Panc1 (cell line): Measurements from ENCODE around the gene DGCR8. TPM values are rescaled to one million over a fixed set of nuclear protein-coding genes. Genes with fewer than 3 reads are reported as not detected.

ENCODE experiments used
- ATAC-seq: fragments of 200-7000 bp; cut with Tn5 transposase; 2 replicates; pipeline ENCODE4 v1.9.1; 2020; ENCODE audit warnings: mild to moderate bottlenecking, moderate library complexity
- BruUV-seq: library from RNA; stranded (reverse); fragments of 400-500 nt; replicated peaks from 2 replicates; lab custom pipeline; 2021; lab: Mats Ljungman, UMichigan
- CTCF ChIA-PET: fragments of 300-600 bp; sonication (Branson Sonifier 250); formaldehyde crosslinking; loops from one replicate; lab custom pipeline; 2022; ENCODE audit warnings: antibody characterized with exemption; lab: Charles Lee
- POLR2A ChIA-PET: fragments of 300-600 bp; sonication (Branson Sonifier 250); formaldehyde crosslinking; loops from one replicate; lab custom pipeline; 2022; ENCODE audit warnings: antibody characterized with exemption; lab: Charles Lee
- DNase-seq: peaks from one replicate; pipeline ENCODE4 v3.0.0-alpha.2; 2010; ENCODE audit warnings: low read depth, low spot score
- H3K27ac ChIP-seq: 2 replicates; pipeline ENCODE4 v1.5.1; 2011; ENCODE audit warnings: mild to moderate bottlenecking, low read length, inconsistent platforms
- H3K27me3 ChIP-seq: fragments of 200-500 bp; sonication (Bioruptor generic); 2 replicates; pipeline ENCODE4 v1.6.0; 2014; ENCODE audit warnings: low read length, inconsistent platforms; ENCODE audit not compliant: control insufficient read depth, insufficient read depth
- H3K36me3 ChIP-seq: fragments of 200-500 bp; sonication (Bioruptor generic); 2 replicates; pipeline ENCODE4 v1.5.1; 2014; ENCODE audit warnings: inconsistent platforms, mild to moderate bottlenecking, low read length, moderate library complexity; ENCODE audit not compliant: control insufficient read depth, insufficient read depth
- H3K4me1 ChIP-seq: 2 replicates; pipeline ENCODE4 v1.5.1; 2011; ENCODE audit warnings: inconsistent platforms, mild to moderate bottlenecking, low read length, moderate library complexity; ENCODE audit not compliant: control insufficient read depth, insufficient read depth
- H3K4me3 ChIP-seq, 2 experiments: 2 replicates each; pipeline ENCODE4 v1.5.1; 2011 to 2012; ENCODE audit warnings: low read depth in 2 of 2, low read length in 2 of 2, mild to moderate bottlenecking in 2 of 2, inconsistent platforms in 1 of 2, moderate library complexity in 1 of 2
- H3K9me3 ChIP-seq: fragments of 200-500 bp; sonication (Bioruptor generic); 2 replicates; pipeline ENCODE4 v1.5.1; 2014; ENCODE audit warnings: low read depth, mild to moderate bottlenecking, inconsistent platforms, low read length, moderate library complexity; ENCODE audit not compliant: control insufficient read depth, insufficient read depth
- CTCF ChIP-seq: fragments of 450-650 bp; IDR thresholded peaks from 2 replicates; pipeline ENCODE4 v1.5.1; 2017; ENCODE audit warnings: mild to moderate bottlenecking
- POLR2AphosphoS5 ChIP-seq: IDR thresholded peaks from 2 replicates; pipeline ENCODE4 v1.6.1; 2012; ENCODE audit warnings: mild to moderate bottlenecking, low read depth, low read length, moderate library complexity
- REST ChIP-seq, 2 experiments: IDR thresholded peaks; 2 replicates each; pipeline ENCODE4 v1.6.1; 2011 to 2012; ENCODE audit warnings: low read depth in 2 of 2, control low read depth in 1 of 2, low read length in 1 of 2, mild to moderate bottlenecking in 1 of 2, moderate library complexity in 1 of 2; ENCODE audit not compliant: insufficient read depth in 1 of 2
- SIN3A ChIP-seq: IDR thresholded peaks from 2 replicates; pipeline ENCODE4 v1.6.1; 2012; ENCODE audit warnings: low read depth, mild to moderate bottlenecking, low read length, moderate library complexity, borderline replicate concordance; ENCODE audit not compliant: insufficient read depth
- TCF7L2 ChIP-seq: IDR thresholded peaks from 2 replicates; pipeline ENCODE4 v1.6.1; 2011; ENCODE audit warnings: mild to moderate bottlenecking, low read depth, low read length, inconsistent platforms
- in situ Hi-C: cut with HindIII; loops from 2 replicates; pipeline ENCODE4 v1.10.0; 2016; ENCODE audit warnings: low sequenced_read_pairs, low pct_unique_long_range_greater_than_20kb
- intact Hi-C: fragments of 100-400 bp; cut with micrococcal nuclease; formaldehyde crosslinking; loops from one replicate; pipeline ENCODE4 v1.10.0; 2022; ENCODE audit not compliant: unreplicated experiment
- total RNA-seq: library from RNA; stranded (reverse); gene quantifications from one replicate; pipeline ENCODE4 v1.2.1, GENCODE V29; 2021; ENCODE audit not compliant: unreplicated experiment

Gene DGCR8
- total RNA-seq, 1 experiment from 2014 or later = 35.0 TPM

GRCh38 chr22:20101638-20102037 lies 21.6 kb downstream of the DGCR8 start:
- Histone ChIP-seq H3K9me3 (no peaks in the 10 kb centered on the region), H3K36me3 (peaks cover 13% of the 10 kb centered on the region), H3K27me3 (no peaks in the 10 kb centered on the region), H3K4me1 (no peaks in the 10 kb centered on the region), H3K4me3 (no peak overlapping the region), H3K27ac (no peak overlapping the region)
- BruUV-seq = no TSS peak
- no peak for TF ChIP-seq TCF7L2
- no peak for TF ChIP-seq REST (IDR thresholded peaks at IDR 0.05; ENCODE audit: insufficient read depth in 1 of 2, low read depth in 2 of 2, low read length in 1 of 2)
- TF ChIP-seq POLR2AphosphoS5 = no peak
- TF ChIP-seq SIN3A = no peak
- TF ChIP-seq CTCF = no peak
- ChIA-PET POLR2A (no interaction called here), CTCF (no interaction called here)
- no peak for ATAC-seq
- intact Hi-C loops = no loop called here
- no peak for DNase-seq
- in situ Hi-C loops = no loop called here

- no TSS peak for BruUV-seq
- CTCF ChIA-PET = no interaction called here
- H3K27me3 ChIP-seq = no peaks in the 10 kb centered on the region
- TF ChIP-seq POLR2AphosphoS5 = no peak
- no peak for TF ChIP-seq SIN3A
- no peak for TF ChIP-seq CTCF
- no peak for TF ChIP-seq REST (IDR thresholded peaks at IDR 0.05; ENCODE audit: insufficient read depth in 1 of 2, low read depth in 2 of 2, low read length in 1 of 2)
- no peak for TF ChIP-seq TCF7L2
- H3K4me1 ChIP-seq = no peaks in the 10 kb centered on the region
- POLR2A ChIA-PET = no interaction called here
- ATAC-seq (no peak), DNase-seq (no peak)
- intact Hi-C loops (no loop called here), in situ Hi-C loops (no loop called here)
- H3K27ac ChIP-seq = no peak overlapping the region
- H3K4me3 ChIP-seq = no peak overlapping the region
- H3K36me3 ChIP-seq = peaks cover 7% of the 10 kb centered on the region; the same call in 1 of the 2 replicates
- no peaks in the 10 kb centered on the region for H3K9me3 ChIP-seq
These were observed 22.3 kb downstream of the DGCR8 start for GRCh38 chr22:20102203-20102780.
